Adrenal gland (tissue), 12 donors: ENCODE measurements around the gene TTC27. TPM values are rescaled to one million over a fixed set of nuclear protein-coding genes. Genes with fewer than 3 reads are reported as not detected.

ENCODE experiments used
- DNase-seq, 7 donors: peaks; one replicate each; pipeline ENCODE4 v3.0.0-alpha.2; 2019 to 2020
- H3K27ac ChIP-seq, 5 donors: fragments of 200-600 bp; sonication (generic) in 4 of 5; 1 replicate in 3 of 5; 2 replicates in 2 of 5; pipeline versions ENCODE4 v1.5.1 to v1.8.0; 2016 to 2020; ENCODE audit warnings: mild to moderate bottlenecking in 1 of 5
- H3K27me3 ChIP-seq: fragments of 200-600 bp; 2 replicates; pipeline ENCODE4 v1.8.0; 2021
- H3K36me3 ChIP-seq, 2 donors: fragments of 200-600 bp; replicated peaks in 1 of 2; 1 replicate in 1 of 2; 2 replicates in 1 of 2; pipeline versions ENCODE4 v1.5.1 to v1.8.0; 2018 to 2022
- H3K4me1 ChIP-seq, 2 donors: fragments of 200-600 bp; replicated peaks in 1 of 2; 1 replicate in 1 of 2; 2 replicates in 1 of 2; pipeline versions ENCODE4 v1.5.1 to v1.8.0; 2018 to 2021
- H3K4me3 ChIP-seq, 4 donors: fragments of 200-600 bp; sonication (generic) in 3 of 4; one replicate each; pipeline ENCODE4 v1.5.1; 2016 to 2018
- H3K9me3 ChIP-seq, 3 donors: fragments of 200-600 bp; sonication (generic) in 1 of 3; replicated peaks in 1 of 3; 1 replicate in 2 of 3; 2 replicates in 1 of 3; pipeline versions ENCODE4 v1.5.1 to v1.8.0; 2016 to 2021
- POLR2A ChIP-seq, 2 donors: fragments of 450-650 bp; IDR thresholded peaks; one replicate each; pipeline ENCODE4 v1.6.1; 2017; ENCODE audit warnings: antibody characterized with exemption in 2 of 2, mild to moderate bottlenecking in 2 of 2, moderate library complexity in 1 of 2
- WGBS, 4 donors: extraction: QIAGEN DNeasy Blood & Tissue Kit in 2 of 4; methylation state at CpG; one replicate each; pipeline versions ENCODE4 v1.1.5 to v1.1.7; 2013 to 2017; 5-methylcytosine and 5-hydroxymethylcytosine counted together
- intact Hi-C, 2 donors: fragments of 100-400 bp; cut with DNase I; formaldehyde crosslinking; loops; one replicate each; pipeline versions ENCODE4 v1.14.1 to v1.15.0; 2022 to 2023
- polyA plus RNA-seq, 3 donors: library from polyadenylated mRNA; stranded (reverse); fragments of 200-250 nt in 2 of 3; fragments of 350-450 nt in 1 of 3; fragmentation: Illumina TruSeq in 1 of 3; extraction: RNeasy Lipid Tissue Mini Kit (QIAGEN cat#74804) in 1 of 3; gene quantifications; one replicate each; pipeline ENCODE4 v1.2.3, GENCODE V29; 2013 to 2014
- total RNA-seq, 9 donors: library from RNA; depleted of rRNA in 4 of 9; stranded (reverse); fragments of >200 nt in 4 of 9; fragments of 120-200 nt in 1 of 9; fragmentation: NEBNext Ultra II Directional in 1 of 9; extraction: Animal tissue kit (Norgen Biotek cat#: 25700) in 1 of 9; gene quantifications; one replicate each; pipeline versions ENCODE4 v1.1.0 to v1.2.4, GENCODE V29; 2013 to 2023
- TF ChIP-seq, protein P1 (sequence below), 6 experiments: fragments of 450-650 bp in 4 of 6; fragments of 200-600 bp in 2 of 6; sonication (generic) in 1 of 6; IDR thresholded peaks; 1 replicate in 5 of 6; 2 replicates in 1 of 6; pipeline versions ENCODE4 v1.5.1 to v1.8.0; 2016 to 2021; ENCODE audit warnings: antibody characterized with exemption in 6 of 6, mild to moderate bottlenecking in 2 of 6, moderate library complexity in 1 of 6
- donor health status: healthy with polysubstance abuse.
- donor health status: Bipolar disorder and iron deficiency.
- donor health status: DM: yes; HTN: yes; CAD: no.
- donor health status: DM: no; HTN: no; CAD: no.
- donor health status: DM: no; HTN: no; CAD: no.
- donor health status: DM: yes; HTN: yes; CAD: no.

Gene TTC27
- total and polyA plus RNA-seq, 12 donors = 5.7 to 31.1 (median 19.8) TPM

DNA sequence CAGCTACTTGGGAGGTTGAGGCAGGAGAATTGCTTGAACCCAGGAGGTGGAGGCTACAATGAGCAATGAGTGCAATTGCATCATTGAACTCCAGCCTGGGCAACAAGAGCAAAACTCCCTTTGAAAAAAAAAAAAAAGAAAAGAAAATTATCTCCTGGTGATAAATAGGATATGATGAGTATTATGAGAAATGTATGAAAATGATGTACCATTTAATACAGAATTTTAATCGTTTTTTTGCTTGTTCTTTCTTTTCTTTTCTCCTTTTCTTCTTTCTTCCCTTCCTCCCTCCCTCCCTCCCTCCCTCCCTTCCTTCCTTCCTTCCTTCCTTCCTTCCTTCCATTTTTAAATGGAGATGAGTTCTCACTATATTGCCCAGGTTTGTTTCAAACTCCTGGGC lies 40.4 kb downstream of the TTC27 start:
- DNase-seq = no peak
- Histone ChIP-seq H3K9me3 (no peaks in the 10 kb centered on the region), H3K36me3 (peaks cover 0 to under 1% of the 10 kb centered on the region in 2 donors), H3K4me1 (no peaks in the 10 kb centered on the region), H3K4me3 (no peak overlapping the region), H3K27ac (no peak overlapping the region), H3K27me3 (no peaks in the 10 kb centered on the region)
- WGBS, 4 donors = 73 to 88% (median 81%) methylated on average over 1 of the region's 1 CpG
- intact Hi-C loops = no loop called here
- TF ChIP-seq POLR2A (IDR thresholded peaks at IDR 0.05) = no peak
- TF ChIP-seq, protein P1, sequence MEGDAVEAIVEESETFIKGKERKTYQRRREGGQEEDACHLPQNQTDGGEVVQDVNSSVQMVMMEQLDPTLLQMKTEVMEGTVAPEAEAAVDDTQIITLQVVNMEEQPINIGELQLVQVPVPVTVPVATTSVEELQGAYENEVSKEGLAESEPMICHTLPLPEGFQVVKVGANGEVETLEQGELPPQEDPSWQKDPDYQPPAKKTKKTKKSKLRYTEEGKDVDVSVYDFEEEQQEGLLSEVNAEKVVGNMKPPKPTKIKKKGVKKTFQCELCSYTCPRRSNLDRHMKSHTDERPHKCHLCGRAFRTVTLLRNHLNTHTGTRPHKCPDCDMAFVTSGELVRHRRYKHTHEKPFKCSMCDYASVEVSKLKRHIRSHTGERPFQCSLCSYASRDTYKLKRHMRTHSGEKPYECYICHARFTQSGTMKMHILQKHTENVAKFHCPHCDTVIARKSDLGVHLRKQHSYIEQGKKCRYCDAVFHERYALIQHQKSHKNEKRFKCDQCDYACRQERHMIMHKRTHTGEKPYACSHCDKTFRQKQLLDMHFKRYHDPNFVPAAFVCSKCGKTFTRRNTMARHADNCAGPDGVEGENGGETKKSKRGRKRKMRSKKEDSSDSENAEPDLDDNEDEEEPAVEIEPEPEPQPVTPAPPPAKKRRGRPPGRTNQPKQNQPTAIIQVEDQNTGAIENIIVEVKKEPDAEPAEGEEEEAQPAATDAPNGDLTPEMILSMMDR (IDR thresholded peaks at IDR 0.05) = no peak

DNA sequence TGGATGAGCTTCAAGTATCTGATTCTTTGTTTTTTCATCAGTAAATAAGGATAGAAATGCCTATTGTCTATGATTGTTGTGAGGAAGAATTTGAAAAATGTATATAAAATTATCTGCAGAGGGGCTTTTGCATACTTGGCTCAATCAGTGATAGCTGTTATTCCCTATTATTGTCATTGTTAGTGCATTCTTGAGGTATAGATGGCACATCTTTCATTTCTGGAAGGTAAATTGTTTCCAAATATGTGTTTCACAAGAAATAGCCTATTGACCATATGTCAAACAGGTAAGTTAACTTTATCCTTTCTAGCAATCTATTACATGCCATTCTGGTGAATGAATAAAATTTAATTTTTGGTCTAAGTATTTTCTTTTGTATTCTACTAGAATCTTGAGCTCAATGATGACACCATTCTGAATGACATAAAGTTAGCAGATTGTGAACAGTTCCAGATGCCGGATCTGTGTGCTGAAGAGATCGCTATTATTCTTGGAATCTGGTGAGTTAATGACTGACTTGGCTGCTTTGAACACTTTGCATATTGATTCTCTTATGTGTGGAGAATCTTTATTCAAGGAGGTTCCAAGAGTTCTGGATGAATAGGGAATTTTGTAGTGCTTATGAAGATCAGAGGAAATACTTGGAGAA lies 44.2 kb downstream of the TTC27 start:
- intact Hi-C loops = no loop called here
- H3K4me1 ChIP-seq = no peaks in the 10 kb centered on the region
- H3K36me3 ChIP-seq = peaks cover 0 to 13% of the 10 kb centered on the region in 2 donors
- H3K4me3 ChIP-seq = no peak overlapping the region
- 91 to 100% (median 95%) methylated on average over 2 of the region's 2 CpGs for WGBS, 4 donors
- DNase-seq = no peak
- no peak overlapping the region for H3K27ac ChIP-seq
- H3K27me3 ChIP-seq = no peaks in the 10 kb centered on the region
- TF ChIP-seq, protein P1 (IDR thresholded peaks at IDR 0.05) = no peak
- TF ChIP-seq POLR2A (IDR thresholded peaks at IDR 0.05) = no peak
- no peaks in the 10 kb centered on the region for H3K9me3 ChIP-seq

DNA sequence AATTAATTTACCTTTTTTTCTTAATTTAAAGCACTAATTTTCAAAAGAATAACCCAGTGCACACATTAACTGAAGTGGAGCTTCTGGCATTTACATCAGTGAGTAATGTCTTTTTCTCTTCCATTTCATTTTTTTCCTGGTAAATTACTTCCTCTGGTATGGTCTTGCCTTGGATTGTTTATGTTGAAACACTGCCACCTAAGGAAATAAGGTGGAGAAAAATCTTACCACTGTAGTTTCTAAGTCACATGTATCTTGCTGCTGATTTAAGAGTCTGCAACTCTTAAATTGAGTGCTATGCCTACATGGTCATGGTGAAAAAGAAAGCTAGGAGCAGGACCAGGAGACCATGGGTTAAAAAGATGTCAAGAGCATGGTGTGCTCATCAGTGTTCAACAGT lies 51.0 kb downstream of the TTC27 start:
- H3K9me3 ChIP-seq = no peaks in the 10 kb centered on the region
- H3K4me3 ChIP-seq = no peak overlapping the region
- no peaks in the 10 kb centered on the region for H3K27me3 ChIP-seq
- H3K36me3 ChIP-seq = peaks cover 0 to 8% of the 10 kb centered on the region in 2 donors
- no peak for DNase-seq
- intact Hi-C loops = no loop called here
- TF ChIP-seq POLR2A (IDR thresholded peaks at IDR 0.05) = no peak
- TF ChIP-seq, protein P1 (IDR thresholded peaks at IDR 0.05) = no peak
- no peaks in the 10 kb centered on the region for H3K4me1 ChIP-seq
- no peak overlapping the region for H3K27ac ChIP-seq

DNA sequence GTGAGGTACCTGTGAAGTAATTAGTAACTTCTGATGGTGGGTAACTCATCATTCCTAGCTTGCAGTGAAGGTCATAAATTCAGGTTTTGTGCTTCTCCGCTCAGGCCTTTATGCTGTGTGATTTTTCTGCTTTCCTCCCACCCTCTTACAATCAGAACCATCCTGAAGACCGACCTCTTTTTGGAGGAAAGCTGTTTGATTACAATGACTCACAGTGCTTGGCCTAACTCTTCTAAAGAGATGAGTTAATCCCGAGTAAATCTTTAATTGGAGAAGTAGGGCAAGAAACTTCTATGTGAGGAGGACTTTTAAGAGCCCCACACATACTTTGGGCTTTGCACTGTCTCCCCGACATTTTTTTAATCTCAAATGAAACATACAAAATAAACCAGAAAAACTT lies 53.1 kb downstream of the TTC27 start:
- WGBS, 4 donors = 73 to 76% (median 74%) methylated on average over 4 of the region's 4 CpGs
- H3K36me3 ChIP-seq = no peaks in the 10 kb centered on the region
- no peak for DNase-seq
- H3K4me3 ChIP-seq = no peak overlapping the region
- intact Hi-C loops = no loop called here
- TF ChIP-seq, protein P1 (IDR thresholded peaks at IDR 0.05) = no peak
- no peak for TF ChIP-seq POLR2A (IDR thresholded peaks at IDR 0.05)
- H3K27ac ChIP-seq = no peak overlapping the region
- H3K4me1 ChIP-seq = no peaks in the 10 kb centered on the region
- H3K27me3 ChIP-seq = no peaks in the 10 kb centered on the region
- no peaks in the 10 kb centered on the region for H3K9me3 ChIP-seq
